ENCODE data around the gene ATP11A. TPM values are rescaled to one million over a fixed set of nuclear protein-coding genes. Genes with fewer than 3 reads are reported as not detected.

The ATP11A gene
- total RNA-seq, 2 experiments from 2014 or later = 28.8 to 30.2 TPM

DNA sequence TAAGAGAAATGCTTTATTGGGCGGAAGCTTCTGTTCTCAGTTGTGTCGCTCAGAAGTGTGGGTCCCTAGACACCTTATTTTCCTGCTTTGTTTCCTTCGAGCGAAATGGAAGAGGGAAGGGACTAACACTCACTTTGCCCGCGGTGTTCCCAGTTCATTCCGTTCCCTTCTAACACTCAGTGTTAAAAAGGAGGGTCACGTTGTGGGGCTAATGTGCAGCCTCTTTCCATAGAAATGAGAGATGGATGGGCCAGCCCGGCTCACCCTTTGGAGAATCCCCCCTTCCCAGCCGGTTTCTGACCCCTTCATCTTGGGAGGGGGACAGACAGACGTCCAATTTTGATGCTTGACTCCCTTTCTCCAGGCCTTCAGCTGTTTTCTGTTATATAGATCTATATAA, 2.3 kb downstream of the ATP11A start:
- no peaks in the 10 kb centered on the region for H3K27me3 Mint-ChIP-seq
- no peak for ATAC-seq
- TF ChIP-seq CTCF (IDR thresholded peaks at IDR 0.05) = no peak
- peaks cover 42% of the 10 kb centered on the region for H3K4me1 Mint-ChIP-seq (ENCODE audit: low read depth)
- H3K9me3 Mint-ChIP-seq = no peaks in the 10 kb centered on the region
- peak overlapping the region; percentile 82 for H3K4me3 Mint-ChIP-seq
- intact Hi-C loops (cut with micrococcal nuclease) = loop anchor here (5.0 kb wide), 1 partner anchor 50 kb away; no protein-coding TSS in a partner anchor
- ChIA-PET CTCF (no interaction called here), POLR2A (interaction anchor here (0.5 kb wide), 1 partner anchor 531 kb away, joined by 3 read pairs; no protein-coding TSS in a partner anchor)
- H3K36me3 Mint-ChIP-seq (ENCODE audit: low read depth) = no peaks in the 10 kb centered on the region
- no peak overlapping the region for H3K27ac Mint-ChIP-seq
- DNase-seq = no peak

- H3K4me1 Mint-ChIP-seq (ENCODE audit: low read depth) = peaks cover 42% of the 10 kb centered on the region
- intact Hi-C loops (cut with micrococcal nuclease) = loop anchor here (5.0 kb wide), 1 partner anchor 50 kb away; no protein-coding TSS in a partner anchor
- TF ChIP-seq CTCF (IDR thresholded peaks at IDR 0.05) = no peak
- no peak for ATAC-seq
- H3K27me3 Mint-ChIP-seq = no peaks in the 10 kb centered on the region
- ChIA-PET CTCF (no interaction called here), POLR2A (interaction anchor here (0.5 to 0.6 kb wide), 2 partner anchors 127 to 531 kb away, joined by 3 read pairs; no protein-coding TSS in a partner anchor)
- no peak overlapping the region for H3K4me3 Mint-ChIP-seq
- no peak for DNase-seq
- no peaks in the 10 kb centered on the region for H3K9me3 Mint-ChIP-seq
- no peaks in the 10 kb centered on the region for H3K36me3 Mint-ChIP-seq (ENCODE audit: low read depth)
- H3K27ac Mint-ChIP-seq = no peak overlapping the region
Observed at GRCh38 chr13:112692586-112692985, 2.7 kb downstream of the ATP11A start.

GRCh38 chr13:112693831-112694497, 4.1 kb downstream of the ATP11A start:
- no peak overlapping the region for H3K4me3 Mint-ChIP-seq
- ATAC-seq (no peak), DNase-seq (no peak)
- H3K4me1 Mint-ChIP-seq (ENCODE audit: low read depth) = peaks cover 35% of the 10 kb centered on the region
- ChIA-PET CTCF (interaction anchor here (0.8 to 1.5 kb wide), 3 partner anchors 54 to 180 kb away, joined by 3 to 6 read pairs (median 4); no protein-coding TSS in a partner anchor), POLR2A (no interaction called here)
- intact Hi-C loops (cut with micrococcal nuclease) = loop anchor here (5.0 kb wide), 1 partner anchor 52 kb away; no protein-coding TSS in a partner anchor
- TF ChIP-seq CTCF (IDR thresholded peaks at IDR 0.05) = no peak
- H3K36me3 Mint-ChIP-seq (ENCODE audit: low read depth) = no peaks in the 10 kb centered on the region
- no peaks in the 10 kb centered on the region for H3K9me3 Mint-ChIP-seq
- no peaks in the 10 kb centered on the region for H3K27me3 Mint-ChIP-seq
- no peak overlapping the region for H3K27ac Mint-ChIP-seq

GRCh38 chr13:112695121-112695520, 5.3 kb downstream of the ATP11A start:
- no peaks in the 10 kb centered on the region for H3K36me3 Mint-ChIP-seq (ENCODE audit: low read depth)
- intact Hi-C loops (cut with micrococcal nuclease) = no loop called here
- H3K9me3 Mint-ChIP-seq = no peaks in the 10 kb centered on the region
- H3K4me3 Mint-ChIP-seq = no peak overlapping the region
- peaks cover 39% of the 10 kb centered on the region for H3K4me1 Mint-ChIP-seq (ENCODE audit: low read depth)
- ChIA-PET POLR2A (no interaction called here), CTCF (interaction anchor here (0.7 to 1.5 kb wide), 3 partner anchors 81 to 179 kb away, joined by 3 to 6 read pairs (median 3); no protein-coding TSS in a partner anchor)
- no peak for ATAC-seq
- H3K27ac Mint-ChIP-seq = no peak overlapping the region
- no peak for DNase-seq
- TF ChIP-seq CTCF (IDR thresholded peaks at IDR 0.05) = no peak
- no peaks in the 10 kb centered on the region for H3K27me3 Mint-ChIP-seq
